Activated T-cell treated with anti-CD3 and anti-CD28 coated beads, Interleukin-2, amount 50 U/mL, for 72 hours (primary cell): ENCODE data around the gene CEP170. TPM values are rescaled to one million over a fixed set of nuclear protein-coding genes. Genes with fewer than 3 reads are reported as not detected.

Source experiments
- ATAC-seq, 2 donors: fragments of 150-1000 bp; cut with Tn5 transposase; replicated peaks in 1 of 2; 2 replicates each; pipeline ENCODE4 v1.10.0; 2021; ENCODE audit warnings: moderate library complexity in 2 of 2, mild to moderate bottlenecking in 1 of 2
- DNase-seq, 2 donors: peaks; one replicate each; pipeline ENCODE4 v3.0.0; 2021 to 2022; ENCODE audit warnings: mixed read lengths in 1 of 2
- H3K27ac Mint-ChIP-seq: one replicate; pipeline ENCODE4 v1.8.0; 2022; ENCODE audit warnings: mild to moderate bottlenecking, moderate library complexity, mixed read lengths
- H3K27me3 Mint-ChIP-seq: one replicate; pipeline ENCODE4 v1.8.0; 2022; ENCODE audit warnings: low read depth, mixed read lengths
- H3K36me3 Mint-ChIP-seq, 2 donors: one replicate each; pipeline ENCODE4 v1.8.0; 2022; ENCODE audit warnings: mixed read lengths in 2 of 2, mild to moderate bottlenecking in 1 of 2; ENCODE audit not compliant: insufficient read depth in 2 of 2
- H3K4me1 Mint-ChIP-seq: one replicate; pipeline ENCODE4 v1.8.0; 2022; ENCODE audit warnings: low read depth, mixed read lengths
- H3K4me3 Mint-ChIP-seq, 2 donors: one replicate each; pipeline ENCODE4 v1.8.0; 2022; ENCODE audit warnings: mild to moderate bottlenecking in 2 of 2, mixed read lengths in 2 of 2, moderate library complexity in 2 of 2
- H3K9me3 Mint-ChIP-seq, 2 donors: one replicate each; pipeline ENCODE4 v1.8.0; 2022; ENCODE audit warnings: mixed read lengths in 2 of 2
- total RNA-seq, 2 donors: library from RNA; stranded (reverse); gene quantifications; one replicate each; pipeline ENCODE4 v1.2.3, GENCODE V29; 2022

The CEP170 gene
- total RNA-seq, 2 donors from 2014 or later, result 49.4 to 54.7 TPM

- no peaks in the 10 kb centered on the region for H3K9me3 Mint-ChIP-seq
- peaks cover 62% of the 10 kb centered on the region for H3K4me1 Mint-ChIP-seq
- DNase-seq, result no peak
- H3K27ac Mint-ChIP-seq, result no peak overlapping the region
- peaks cover 0 to 1% of the 10 kb centered on the region in 2 donors for H3K36me3 Mint-ChIP-seq
- no peak overlapping the region for H3K4me3 Mint-ChIP-seq
- no peaks in the 10 kb centered on the region for H3K27me3 Mint-ChIP-seq
- ATAC-seq, result no peak
Observed at GRCh38 chr1:243261390-243261789, 6.3 kb upstream of the CEP170 start.

GRCh38 chr1:243260221-243260880 lies 5.3 kb upstream of the CEP170 start:
- Mint-ChIP-seq H3K9me3 (no peaks in the 10 kb centered on the region), H3K4me1 (peaks cover 62% of the 10 kb centered on the region), H3K4me3 (no peak overlapping the region), H3K36me3 (peaks cover 0 to 1% of the 10 kb centered on the region in 2 donors), H3K27ac (no peak overlapping the region), H3K27me3 (no peaks in the 10 kb centered on the region)
- DNase-seq (no peak), ATAC-seq (no peak)

- Mint-ChIP-seq H3K4me1 (peaks cover 52% of the 10 kb centered on the region), H3K9me3 (no peaks in the 10 kb centered on the region), H3K36me3 (peaks cover 4% of the 10 kb centered on the region in 2 donors), H3K4me3 (no peak overlapping the region), H3K27ac (no peak overlapping the region), H3K27me3 (no peaks in the 10 kb centered on the region)
- no peak for ATAC-seq
- no peak for DNase-seq
Observed at GRCh38 chr1:243258731-243259130, 3.6 kb upstream of the CEP170 start.

GRCh38 chr1:243257189-243257588 lies 2.1 kb upstream of the CEP170 start:
- H3K4me3 Mint-ChIP-seq, result peak overlapping the region; percentile 99 to 100
- H3K9me3 Mint-ChIP-seq, result no peaks in the 10 kb centered on the region
- peaks cover 54% of the 10 kb centered on the region for H3K4me1 Mint-ChIP-seq
- no peak for DNase-seq
- no peak overlapping the region for H3K27ac Mint-ChIP-seq
- peaks cover 4% of the 10 kb centered on the region in 2 donors for H3K36me3 Mint-ChIP-seq
- no peaks in the 10 kb centered on the region for H3K27me3 Mint-ChIP-seq
- no peak for ATAC-seq

GRCh38 chr1:243256590-243256989 lies 1.5 kb upstream of the CEP170 start:
- peaks cover 4% of the 10 kb centered on the region in 2 donors for H3K36me3 Mint-ChIP-seq

GRCh38 chr1:243255791-243256512 lies 871 bp upstream of the CEP170 start, which contains the start of gene SDCCAG8:
Gene SDCCAG8, plus strand, starts transcription at chr1:243256041. Its CDS starts 133 bp downstream, at chr1:243256174.
- no peaks in the 10 kb centered on the region for H3K9me3 Mint-ChIP-seq
- peak; percentile 93 to 95 for DNase-seq
- no peaks in the 10 kb centered on the region for H3K27me3 Mint-ChIP-seq
- H3K27ac Mint-ChIP-seq, result peak within 1 kb of the TSS; percentile 99
- H3K4me1 Mint-ChIP-seq, result peaks cover 54% of the 10 kb centered on the region
- peaks cover 4% of the 10 kb centered on the region in 2 donors for H3K36me3 Mint-ChIP-seq
- H3K4me3 Mint-ChIP-seq, result peak within 1 kb of the TSS; percentile 99 to 100
- peak; percentile 76 to 81 for ATAC-seq

More at GRCh38 chr1:243256590-243256989, 1.5 kb upstream of the CEP170 start:
- Mint-ChIP-seq H3K4me3 (peak overlapping the region; percentile 99 to 100), H3K9me3 (no peaks in the 10 kb centered on the region), H3K27me3 (no peaks in the 10 kb centered on the region), H3K27ac (peak overlapping the region; percentile 93), H3K4me1 (peaks cover 55% of the 10 kb centered on the region)
- DNase-seq, result no peak
- no peak for ATAC-seq

- Mint-ChIP-seq H3K36me3 (peaks cover 4% of the 10 kb centered on the region in 2 donors), H3K4me1 (peaks cover 46% of the 10 kb centered on the region), H3K9me3 (no peaks in the 10 kb centered on the region), H3K27me3 (no peaks in the 10 kb centered on the region), H3K4me3 (peak overlapping the region; percentile 98 to 100), H3K27ac (peak overlapping the region; percentile 93)
- peak; percentile 26 to 29 for ATAC-seq
- DNase-seq, result peak; percentile 69 to 78
Observed at GRCh38 chr1:243254233-243254926, 701 bp downstream of the CEP170 start.

- Mint-ChIP-seq H3K27ac (peak overlapping the region; percentile 69), H3K4me1 (peaks cover 46% of the 10 kb centered on the region)
- no peak for ATAC-seq
Observed at GRCh38 chr1:243253926-243254232, 1.2 kb downstream of the CEP170 start.

GRCh38 chr1:243253211-243253925 lies 1.7 kb downstream of the CEP170 start:
- DNase-seq, result peak in 1 of 2 donors; percentile 2
- Mint-ChIP-seq H3K4me1 (peaks cover 46% of the 10 kb centered on the region), H3K36me3 (peaks cover 3 to 4% of the 10 kb centered on the region in 2 donors), H3K27me3 (no peaks in the 10 kb centered on the region), H3K9me3 (no peaks in the 10 kb centered on the region), H3K27ac (peak overlapping the region; percentile 69), H3K4me3 (peak overlapping the region; percentile 98 to 100)
- ATAC-seq, result no peak

More at GRCh38 chr1:243253926-243254232, 1.2 kb downstream of the CEP170 start:
- H3K4me3 Mint-ChIP-seq, result peak overlapping the region; percentile 98 to 100
- H3K36me3 Mint-ChIP-seq, result peaks cover 3 to 4% of the 10 kb centered on the region in 2 donors
- no peaks in the 10 kb centered on the region for H3K27me3 Mint-ChIP-seq
- peak in 1 of 2 donors; percentile 5 for DNase-seq
- H3K9me3 Mint-ChIP-seq, result no peaks in the 10 kb centered on the region

GRCh38 chr1:243251539-243251938 lies 3.5 kb downstream of the CEP170 start:
- DNase-seq, result no peak
- H3K36me3 Mint-ChIP-seq, result peaks cover 3 to 4% of the 10 kb centered on the region in 2 donors
- no peak overlapping the region for H3K4me3 Mint-ChIP-seq
- no peak overlapping the region for H3K27ac Mint-ChIP-seq
- H3K9me3 Mint-ChIP-seq, result no peaks in the 10 kb centered on the region
- H3K4me1 Mint-ChIP-seq, result peaks cover 48% of the 10 kb centered on the region
- no peaks in the 10 kb centered on the region for H3K27me3 Mint-ChIP-seq
- no peak for ATAC-seq

GRCh38 chr1:243250102-243250501 lies 5.0 kb downstream of the CEP170 start:
- no peak for ATAC-seq
- Mint-ChIP-seq H3K4me1 (peaks cover 48% of the 10 kb centered on the region), H3K36me3 (peaks cover 2 to 3% of the 10 kb centered on the region in 2 donors), H3K27ac (no peak overlapping the region), H3K9me3 (no peaks in the 10 kb centered on the region), H3K4me3 (no peak overlapping the region), H3K27me3 (no peaks in the 10 kb centered on the region)
- no peak for DNase-seq

GRCh38 chr1:243249214-243249613 lies 5.9 kb downstream of the CEP170 start:
- ATAC-seq (no peak), DNase-seq (no peak)
- H3K4me3 Mint-ChIP-seq, result no peak overlapping the region
- H3K36me3 Mint-ChIP-seq, result no peaks in the 10 kb centered on the region
- H3K27me3 Mint-ChIP-seq, result no peaks in the 10 kb centered on the region
- H3K9me3 Mint-ChIP-seq, result no peaks in the 10 kb centered on the region
- H3K4me1 Mint-ChIP-seq, result peaks cover 45% of the 10 kb centered on the region
- no peak overlapping the region for H3K27ac Mint-ChIP-seq
